Caco-2 (cell line): ENCODE results near the gene TXLNG. TPM values are rescaled to one million over a fixed set of nuclear protein-coding genes. Genes with fewer than 3 reads are reported as not detected.
"Not testable (repeated sequence)": the region's sequence is repeated elsewhere in the genome, so short reads cannot be mapped to it uniquely, and the experiment has no call there.

Experiments used
- BruUV-seq: library from RNA; stranded (reverse); fragments of 400-500 nt; replicated peaks from 2 replicates; lab custom pipeline; 2021; lab: Mats Ljungman, UMichigan
- CTCF ChIA-PET: fragments of 300-600 bp; sonication (Branson Sonifier 250); formaldehyde crosslinking; loops from one replicate; lab custom pipeline; 2022; ENCODE audit warnings: antibody characterized with exemption; lab: Charles Lee
- POLR2A ChIA-PET: fragments of 300-600 bp; sonication (Branson Sonifier 250); formaldehyde crosslinking; loops from one replicate; lab custom pipeline; 2022; ENCODE audit warnings: antibody characterized with exemption; lab: Charles Lee
- DNase-seq, 2 experiments: peaks; one replicate each; pipeline versions ENCODE4 v3.0.0 to v3.0.0-alpha.2; 2020 to 2022
- H3K27me3 ChIP-seq: replicated peaks from 2 replicates; pipeline ENCODE4 v1.6.0; 2011; ENCODE audit warnings: low read length; ENCODE audit not compliant: control insufficient read depth, insufficient read depth
- H3K36me3 ChIP-seq: 2 replicates; pipeline ENCODE4 v1.5.1; 2011; ENCODE audit warnings: low read length; ENCODE audit not compliant: control insufficient read depth, insufficient read depth
- H3K4me1 ChIP-seq: fragments of 250-450 bp; sonication (Bioruptor Pico); 2 replicates; pipeline ENCODE4 v1.5.1; 2020; ENCODE audit warnings: mild to moderate bottlenecking
- H3K4me3 ChIP-seq: 2 replicates; pipeline ENCODE4 v1.5.1; 2011; ENCODE audit warnings: low read depth, mild to moderate bottlenecking, control low read depth, low read length
- H3K9me3 ChIP-seq: fragments of 250-450 bp; sonication (Bioruptor Pico); 2 replicates; pipeline ENCODE4 v1.5.1; 2020; ENCODE audit warnings: mild to moderate bottlenecking, moderate library complexity
- H3K27ac Mint-ChIP-seq: one replicate; pipeline ENCODE4 v1.8.0; 2022; ENCODE audit warnings: mixed read lengths; ENCODE audit not compliant: unreplicated experiment
- H3K27me3 Mint-ChIP-seq: one replicate; pipeline ENCODE4 v1.8.0; 2022; ENCODE audit warnings: mixed read lengths; ENCODE audit not compliant: insufficient read depth, unreplicated experiment
- H3K36me3 Mint-ChIP-seq: one replicate; pipeline ENCODE4 v1.8.0; 2022; ENCODE audit warnings: mild to moderate bottlenecking, mixed read lengths; ENCODE audit not compliant: insufficient read depth, unreplicated experiment
- H3K4me1 Mint-ChIP-seq: one replicate; pipeline ENCODE4 v1.8.0; 2022; ENCODE audit warnings: low read depth, mixed read lengths; ENCODE audit not compliant: unreplicated experiment
- H3K4me3 Mint-ChIP-seq: one replicate; pipeline ENCODE4 v1.8.0; 2022; ENCODE audit warnings: mild to moderate bottlenecking, moderate library complexity, mixed read lengths; ENCODE audit not compliant: unreplicated experiment
- H3K9me3 Mint-ChIP-seq: one replicate; pipeline ENCODE4 v1.8.0; 2022; ENCODE audit warnings: mixed read lengths; ENCODE audit not compliant: unreplicated experiment
- intact Hi-C: fragments of 100-400 bp; cut with micrococcal nuclease; formaldehyde crosslinking; loops from one replicate; pipeline ENCODE4 v1.10.0; 2022; ENCODE audit not compliant: unreplicated experiment
- total RNA-seq: library from RNA; stranded (reverse); gene quantifications from 2 replicates; pipeline ENCODE4 v1.2.3, GENCODE V29; 2022
- TF ChIP-seq, protein P1 (sequence below), 2 experiments: fragments of 200-600 bp in 1 of 2; IDR thresholded peaks; 1 replicate in 1 of 2; 2 replicates in 1 of 2; pipeline versions ENCODE4 v1.5.1 to v1.8.0; 2011 to 2022; ENCODE audit warnings: antibody characterized with exemption in 1 of 2, control low read depth in 1 of 2, inconsistent platforms in 1 of 2, low read depth in 1 of 2, low read length in 1 of 2, mild to moderate bottlenecking in 1 of 2, moderate library complexity in 1 of 2; ENCODE audit not compliant: insufficient read depth in 1 of 2, severe bottlenecking in 1 of 2, unreplicated experiment in 1 of 2

The TXLNG gene
- total RNA-seq, 1 experiment from 2014 or later, result 18.3 TPM

DNA sequence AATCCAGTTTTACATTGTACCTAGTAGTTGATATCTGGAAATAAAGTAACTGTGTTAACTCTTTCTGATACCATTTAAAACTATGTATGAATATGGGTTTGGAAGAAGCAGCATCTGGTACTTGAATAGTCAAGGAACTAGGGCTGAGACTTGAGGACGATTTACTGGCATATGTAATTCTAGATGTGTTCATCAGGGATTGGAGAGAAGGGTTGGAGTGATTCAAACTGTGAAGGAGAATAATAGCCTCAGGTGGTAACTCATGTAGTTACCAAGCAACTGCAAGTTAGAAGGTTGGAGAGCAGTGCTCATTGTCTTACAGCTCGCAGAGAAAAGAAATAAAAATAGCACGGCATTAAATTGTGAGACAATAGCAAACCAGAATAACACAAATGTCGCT is 29.5 kb upstream of the TXLNG start:
- TF ChIP-seq, protein P1, sequence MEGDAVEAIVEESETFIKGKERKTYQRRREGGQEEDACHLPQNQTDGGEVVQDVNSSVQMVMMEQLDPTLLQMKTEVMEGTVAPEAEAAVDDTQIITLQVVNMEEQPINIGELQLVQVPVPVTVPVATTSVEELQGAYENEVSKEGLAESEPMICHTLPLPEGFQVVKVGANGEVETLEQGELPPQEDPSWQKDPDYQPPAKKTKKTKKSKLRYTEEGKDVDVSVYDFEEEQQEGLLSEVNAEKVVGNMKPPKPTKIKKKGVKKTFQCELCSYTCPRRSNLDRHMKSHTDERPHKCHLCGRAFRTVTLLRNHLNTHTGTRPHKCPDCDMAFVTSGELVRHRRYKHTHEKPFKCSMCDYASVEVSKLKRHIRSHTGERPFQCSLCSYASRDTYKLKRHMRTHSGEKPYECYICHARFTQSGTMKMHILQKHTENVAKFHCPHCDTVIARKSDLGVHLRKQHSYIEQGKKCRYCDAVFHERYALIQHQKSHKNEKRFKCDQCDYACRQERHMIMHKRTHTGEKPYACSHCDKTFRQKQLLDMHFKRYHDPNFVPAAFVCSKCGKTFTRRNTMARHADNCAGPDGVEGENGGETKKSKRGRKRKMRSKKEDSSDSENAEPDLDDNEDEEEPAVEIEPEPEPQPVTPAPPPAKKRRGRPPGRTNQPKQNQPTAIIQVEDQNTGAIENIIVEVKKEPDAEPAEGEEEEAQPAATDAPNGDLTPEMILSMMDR (IDR thresholded peaks at IDR 0.05; ENCODE audit: insufficient read depth in 1 of 2, low read depth in 1 of 2, low read length in 1 of 2, severe bottlenecking in 1 of 2, unreplicated experiment in 1 of 2), result no peak
- Mint-ChIP-seq H3K4me1 (no peaks in the 10 kb centered on the region), H3K27ac (no peak overlapping the region), H3K9me3 (no peaks in the 10 kb centered on the region), H3K36me3 (peaks cover 55% of the 10 kb centered on the region), H3K27me3 (no peaks in the 10 kb centered on the region), H3K4me3 (no peak overlapping the region)
- DNase-seq, result no peak
- Histone ChIP-seq H3K4me3 (no peak overlapping the region), H3K4me1 (no peaks in the 10 kb centered on the region), H3K9me3 (no peaks in the 10 kb centered on the region), H3K36me3 (no peaks in the 10 kb centered on the region), H3K27me3 (no peaks in the 10 kb centered on the region)
- POLR2A ChIA-PET, result no interaction called here
- intact Hi-C loops, result no loop called here
- CTCF ChIA-PET, result no interaction called here
- no TSS peak for BruUV-seq

DNA sequence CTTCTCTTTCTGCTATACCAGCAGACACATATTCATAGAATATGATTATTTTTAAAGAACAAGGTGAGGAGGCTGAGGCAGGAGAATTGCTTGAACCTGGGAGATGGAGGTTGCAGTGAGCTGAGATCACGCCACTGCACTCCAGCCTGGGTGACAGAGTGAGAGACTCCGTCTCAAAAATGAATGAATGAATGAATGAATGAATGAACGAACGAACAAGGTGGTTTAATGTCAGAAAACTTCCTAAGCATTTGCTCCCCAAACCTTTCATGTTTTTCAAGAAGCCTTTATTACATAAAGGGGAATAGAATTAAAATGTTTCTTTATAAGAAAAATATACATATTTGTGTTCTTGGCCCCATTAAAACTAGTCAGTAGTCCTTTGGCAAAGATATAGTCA is 24.8 kb upstream of the TXLNG start:
- H3K9me3 ChIP-seq, BruUV-seq, H3K9me3 Mint-ChIP-seq, H3K4me3 Mint-ChIP-seq, POLR2A ChIA-PET, H3K4me3 ChIP-seq, H3K4me1 ChIP-seq, H3K27me3 ChIP-seq, H3K36me3 ChIP-seq, H3K27me3 Mint-ChIP-seq, DNase-seq, CTCF ChIA-PET, H3K4me1 Mint-ChIP-seq, intact Hi-C loops, H3K27ac Mint-ChIP-seq: not testable (repeated sequence)
- H3K36me3 Mint-ChIP-seq, result peaks cover 32% of the 10 kb centered on the region

DNA sequence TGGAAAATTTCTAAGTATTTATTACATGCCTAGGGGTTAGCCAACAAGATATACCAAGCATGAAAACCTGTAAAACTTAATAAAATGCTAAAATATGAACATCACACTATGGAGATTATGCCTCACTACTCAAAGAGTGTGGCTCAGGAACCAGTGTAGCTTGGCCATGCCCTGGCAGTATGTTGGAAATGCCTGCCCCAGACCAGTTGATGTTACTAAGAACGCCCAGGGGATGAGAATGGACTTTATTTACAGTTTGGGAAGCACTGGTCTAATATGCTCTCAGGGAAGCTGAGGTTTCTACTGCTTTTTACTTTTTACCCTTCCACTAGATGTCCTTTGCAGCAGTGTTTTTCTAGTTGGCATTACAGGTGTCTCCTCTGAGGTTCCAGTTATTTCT is 23.7 kb upstream of the TXLNG start:
- Histone ChIP-seq H3K27me3 (no peaks in the 10 kb centered on the region), H3K36me3 (no peaks in the 10 kb centered on the region), H3K4me1 (no peaks in the 10 kb centered on the region), H3K9me3 (no peaks in the 10 kb centered on the region), H3K4me3 (no peak overlapping the region)
- no peak for DNase-seq
- intact Hi-C loops, result no loop called here
- Mint-ChIP-seq H3K9me3 (no peaks in the 10 kb centered on the region), H3K27ac (no peak overlapping the region), H3K36me3 (peaks cover 24% of the 10 kb centered on the region), H3K27me3 (no peaks in the 10 kb centered on the region), H3K4me3 (no peak overlapping the region), H3K4me1 (no peaks in the 10 kb centered on the region)
- BruUV-seq, result no TSS peak
- TF ChIP-seq, protein P1 (IDR thresholded peaks at IDR 0.05; ENCODE audit: insufficient read depth in 1 of 2, low read depth in 1 of 2, low read length in 1 of 2, severe bottlenecking in 1 of 2, unreplicated experiment in 1 of 2), result no peak
- ChIA-PET POLR2A (no interaction called here), CTCF (no interaction called here)

GRCh38 chrX:16765594-16765993 is 20.7 kb upstream of the TXLNG start:
- no peak for DNase-seq
- H3K4me3 Mint-ChIP-seq, result no peak overlapping the region
- H3K4me3 ChIP-seq, result no peak overlapping the region
- ChIA-PET CTCF (no interaction called here), POLR2A (no interaction called here)
- no peak overlapping the region for H3K27ac Mint-ChIP-seq
- no peaks in the 10 kb centered on the region for H3K27me3 Mint-ChIP-seq
- intact Hi-C loops, result no loop called here
- H3K27me3 ChIP-seq, result no peaks in the 10 kb centered on the region
- H3K36me3 ChIP-seq, result no peaks in the 10 kb centered on the region
- no peaks in the 10 kb centered on the region for H3K9me3 ChIP-seq
- no peaks in the 10 kb centered on the region for H3K9me3 Mint-ChIP-seq
- no peaks in the 10 kb centered on the region for H3K4me1 Mint-ChIP-seq
- BruUV-seq, result no TSS peak
- no peaks in the 10 kb centered on the region for H3K4me1 ChIP-seq
- TF ChIP-seq, protein P1 (IDR thresholded peaks at IDR 0.05; ENCODE audit: insufficient read depth in 1 of 2, low read depth in 1 of 2, low read length in 1 of 2, severe bottlenecking in 1 of 2, unreplicated experiment in 1 of 2), result no peak
- peaks cover 15% of the 10 kb centered on the region for H3K36me3 Mint-ChIP-seq
